GM10847 (cell line): ENCODE measurements around the gene KANSL2.

Experiments
- POLR2A ChIP-seq: IDR thresholded peaks from 2 replicates; pipeline ENCODE4 v1.6.1; 2011; ENCODE audit not compliant: insufficient read length; ENCODE audit errors: extremely low read depth

KANSL2 gene

DNA sequence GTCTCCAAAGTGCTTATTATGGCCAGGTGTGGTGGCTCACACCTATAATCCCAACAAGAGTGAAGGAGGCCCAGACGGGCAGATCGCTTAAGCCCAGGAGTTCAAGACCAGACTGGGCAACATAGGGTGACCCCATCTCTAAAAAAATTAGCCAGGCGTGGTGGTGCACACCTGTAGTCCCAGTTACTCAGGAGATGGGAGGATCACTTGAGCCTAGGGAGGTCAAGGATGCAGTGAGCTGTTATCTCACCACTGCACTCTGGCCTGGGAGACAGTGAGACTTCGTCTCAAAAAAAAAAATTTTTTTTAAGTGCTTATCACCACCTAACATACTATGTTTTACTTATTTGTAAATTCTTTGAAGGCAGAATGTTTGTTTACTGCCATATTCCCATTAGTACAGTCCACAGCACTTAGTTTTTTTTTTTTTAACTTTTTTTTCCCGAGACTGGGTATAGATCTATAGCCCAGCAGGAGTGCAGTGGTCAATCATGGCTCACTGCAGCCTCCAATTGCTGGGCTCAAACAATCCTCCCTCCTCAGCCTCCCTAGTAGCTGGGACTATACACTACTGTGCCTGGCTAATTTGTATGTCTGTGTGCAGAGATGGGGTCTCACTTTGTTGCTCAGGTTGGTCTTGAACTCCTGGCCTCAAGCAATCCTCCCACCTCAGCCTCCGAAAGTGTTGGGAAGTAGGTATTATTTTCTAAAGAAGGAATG is 4.7 kb upstream of the KANSL2 start:
- no peak for TF ChIP-seq POLR2A

DNA sequence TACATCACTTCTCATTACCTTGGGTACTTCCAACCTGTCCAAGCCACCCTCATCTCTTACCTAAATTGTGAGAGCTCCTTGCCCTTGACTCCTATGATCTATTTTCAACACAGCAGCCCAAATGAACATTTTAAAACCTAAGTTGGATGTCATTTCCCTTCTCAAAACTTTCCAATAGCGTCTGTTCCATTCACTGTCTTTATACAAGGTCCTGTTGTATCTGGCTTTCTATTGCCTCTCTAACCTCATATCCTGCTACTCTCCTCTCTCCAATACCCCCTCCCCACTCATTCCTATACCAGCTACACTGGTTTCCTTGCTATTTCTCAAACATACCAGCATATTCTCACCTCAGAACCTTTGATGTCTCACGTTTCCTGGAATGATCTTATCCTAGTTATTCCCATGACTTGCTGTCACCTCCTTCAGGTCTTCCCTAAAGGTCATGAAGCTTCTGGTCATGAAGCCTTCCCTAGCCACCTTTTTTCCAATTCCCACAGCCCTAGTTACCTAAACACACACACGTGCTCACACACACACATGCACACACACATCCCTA is 4.1 kb upstream of the KANSL2 start:
- no peak for TF ChIP-seq POLR2A

DNA sequence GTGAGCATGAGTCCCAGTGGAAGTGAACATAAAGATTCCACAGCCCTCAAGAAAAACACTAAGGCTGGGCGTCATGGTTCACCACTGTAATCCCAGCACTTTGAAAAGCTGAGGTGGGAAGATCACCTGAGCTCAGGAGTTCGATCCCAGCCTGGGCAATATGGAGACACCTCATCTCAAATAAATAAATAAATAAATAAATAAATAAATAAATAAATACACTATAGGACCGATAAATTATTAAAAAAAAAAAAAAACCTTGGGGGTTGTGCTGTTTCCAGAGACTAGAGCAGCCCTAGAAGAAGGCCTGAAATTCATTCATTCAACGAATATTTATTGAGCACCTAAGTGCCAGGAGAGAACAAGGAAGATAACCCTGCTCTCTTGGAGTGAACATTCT is 1.5 kb upstream of the KANSL2 start:
- no peak for TF ChIP-seq POLR2A

DNA sequence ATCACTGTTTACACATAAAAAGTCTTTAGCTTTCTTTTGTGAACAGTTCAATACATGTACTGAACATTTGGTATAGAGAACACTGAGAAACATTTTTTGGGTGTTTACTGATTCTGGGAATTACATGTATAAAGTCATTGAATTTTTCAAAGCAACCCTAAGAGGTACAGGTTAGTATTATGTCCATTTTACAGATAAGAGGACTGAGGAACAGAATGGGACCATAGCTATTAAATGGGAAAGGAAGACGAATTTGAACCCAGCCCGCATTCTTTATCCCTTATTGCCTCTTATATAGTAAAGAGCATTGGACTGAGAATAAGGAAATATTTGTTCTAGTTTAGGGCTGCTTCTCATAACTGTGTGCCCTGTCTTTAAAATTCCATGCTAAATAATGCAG is 889 bp upstream of the KANSL2 start:
- TF ChIP-seq POLR2A, result no peak

DNA sequence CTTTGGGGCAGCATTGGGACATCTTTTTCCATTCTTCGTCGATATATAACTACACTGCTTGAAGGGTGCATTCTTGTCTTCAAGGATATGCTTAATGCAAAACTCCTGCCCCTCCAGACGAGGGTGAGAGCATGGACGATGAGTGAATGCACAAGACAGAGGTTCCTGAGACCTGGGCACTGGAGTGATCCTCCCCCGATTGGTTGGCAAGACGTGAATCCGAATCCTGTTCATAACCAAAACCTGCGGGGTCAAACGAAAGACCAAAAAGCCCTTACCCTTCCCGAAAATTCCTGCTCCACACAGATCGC is 684 bp downstream of the KANSL2 start:
- TF ChIP-seq POLR2A, result no peak

DNA sequence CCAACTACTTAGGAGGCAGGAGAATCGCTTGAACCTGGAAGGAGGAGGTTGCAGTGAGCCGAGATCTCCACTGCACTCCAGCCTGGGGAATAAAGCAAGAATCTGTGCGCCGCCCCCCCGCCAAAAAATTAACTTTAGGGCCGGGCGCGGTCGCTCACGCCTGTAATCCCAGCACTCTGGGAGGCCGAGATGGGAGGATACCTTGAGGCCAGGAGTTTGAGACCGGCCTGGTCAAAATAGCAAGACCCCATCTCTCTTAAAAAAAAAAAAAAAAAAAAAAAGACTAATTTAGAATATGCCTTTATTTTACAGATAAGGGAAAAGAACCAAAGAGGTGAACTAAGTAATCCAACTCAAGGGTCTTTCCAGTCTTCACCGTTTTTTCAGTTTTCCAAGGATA is 1.2 kb downstream of the KANSL2 start:
- no peak for TF ChIP-seq POLR2A

DNA sequence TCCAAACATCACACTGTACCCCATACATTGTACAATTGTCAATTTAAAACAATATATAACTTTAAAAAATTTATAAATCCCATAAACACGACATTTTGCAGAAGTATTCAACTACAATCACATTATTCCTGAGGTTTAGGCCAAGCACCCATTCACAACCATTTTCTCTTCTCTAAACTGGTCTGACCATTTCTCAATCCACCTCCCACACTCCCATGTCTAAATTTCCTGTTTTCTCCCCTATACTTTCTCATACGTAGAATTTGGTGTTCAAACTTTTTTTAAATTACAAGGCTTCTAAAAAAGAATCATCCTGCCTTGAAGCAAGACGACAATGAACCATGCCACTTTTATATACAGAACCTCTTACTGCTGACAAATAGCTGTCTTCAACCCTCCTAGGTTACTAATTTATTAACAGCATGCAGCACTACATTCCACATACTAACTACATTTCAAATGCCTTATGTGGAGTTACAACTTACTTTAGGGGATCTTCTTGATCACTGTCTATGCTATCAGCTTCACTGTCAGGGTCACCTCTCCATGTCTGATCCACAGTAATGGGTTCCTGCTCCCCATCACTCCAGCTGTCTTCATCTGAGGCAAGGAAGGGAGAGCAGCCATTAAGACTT is 3.4 kb downstream of the KANSL2 start:
- no peak for TF ChIP-seq POLR2A

DNA sequence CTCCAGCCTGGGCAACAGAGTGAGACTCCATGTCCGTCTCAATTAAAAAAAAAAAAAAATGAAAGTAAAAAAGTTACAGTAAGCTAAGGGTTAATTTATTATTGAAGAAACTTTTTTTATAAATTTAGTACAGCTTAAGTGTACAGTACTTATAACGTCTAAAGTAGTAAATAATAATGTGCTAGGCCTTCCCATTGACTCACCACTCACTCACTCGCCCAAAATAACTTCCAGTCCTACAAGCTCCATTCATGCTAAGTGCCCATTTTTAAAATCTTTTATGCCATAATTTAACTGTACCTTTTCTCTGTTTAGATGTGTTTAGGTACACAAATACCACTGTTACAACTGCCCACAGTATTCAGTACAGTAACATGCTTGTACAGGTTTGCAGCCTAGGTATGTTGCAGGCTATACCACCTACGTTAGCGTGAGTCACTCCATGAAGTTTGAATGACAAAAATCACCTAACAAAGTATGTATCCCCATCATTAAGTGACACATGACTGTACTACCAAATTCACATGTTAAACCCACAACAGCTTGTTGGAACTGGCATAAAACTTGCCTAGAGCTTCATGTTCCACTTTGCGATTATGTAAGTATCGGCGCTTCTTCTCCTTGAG is 10.7 kb downstream of the KANSL2 start:
- TF ChIP-seq POLR2A, result no peak

DNA sequence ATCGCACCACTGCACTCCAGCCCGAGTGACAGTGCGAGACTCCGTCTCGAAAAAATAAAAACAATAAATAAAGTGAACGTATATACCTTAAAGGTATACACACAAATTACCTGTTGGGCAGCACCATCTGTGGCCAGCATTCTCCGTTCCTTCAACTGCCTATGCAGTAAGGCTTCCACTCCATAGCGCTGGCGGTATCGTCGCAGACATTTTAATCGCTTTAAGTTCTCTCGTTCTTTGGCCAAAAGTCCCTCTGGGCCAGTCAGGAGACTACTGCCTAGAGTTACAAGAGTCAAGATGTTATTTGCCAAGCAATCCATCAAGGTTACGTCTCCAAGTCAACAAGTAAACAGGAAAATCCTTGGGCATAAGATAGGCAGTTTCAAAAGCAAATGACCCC is 13.0 kb downstream of the KANSL2 start:
- no peak for TF ChIP-seq POLR2A

DNA sequence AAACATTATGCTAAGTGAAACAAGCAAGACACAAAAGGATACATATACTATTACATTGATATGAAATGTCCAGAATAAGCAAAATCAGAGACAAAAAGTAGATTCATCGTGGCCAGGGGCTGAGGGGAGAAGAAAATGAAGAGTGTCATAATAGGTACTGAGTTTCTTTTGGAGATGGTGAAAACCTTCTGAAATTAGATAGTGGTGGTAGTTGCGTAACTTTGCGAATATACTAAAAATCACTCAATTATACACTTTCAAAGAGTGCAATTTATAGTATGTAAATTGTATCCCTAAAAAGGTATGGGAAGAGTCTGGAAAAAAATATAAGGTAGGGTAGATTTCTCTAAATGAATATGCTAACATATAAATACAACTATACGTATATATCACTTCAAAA is 22.2 kb downstream of the KANSL2 start:
- TF ChIP-seq POLR2A, result no peak

DNA sequence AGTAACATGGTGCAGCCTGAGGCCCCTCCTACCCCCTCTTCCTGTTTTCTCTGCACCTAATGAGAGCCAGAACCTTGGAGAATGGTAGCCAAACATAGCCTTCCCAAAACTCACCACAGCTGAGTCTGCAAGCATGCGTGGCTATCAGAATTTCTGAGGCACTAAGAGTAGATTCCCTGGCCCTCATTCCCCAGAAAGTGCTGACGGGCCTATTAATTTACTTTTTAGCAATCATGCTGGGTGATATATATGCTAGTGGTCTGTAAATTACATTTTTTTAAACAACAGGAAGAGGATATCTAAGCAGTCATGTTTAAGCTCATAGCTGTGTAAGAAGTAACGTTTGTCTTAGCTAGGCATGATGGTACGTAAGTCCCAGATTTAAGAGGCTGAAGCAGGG is 30.4 kb downstream of the KANSL2 start:
- no peak for TF ChIP-seq POLR2A

DNA sequence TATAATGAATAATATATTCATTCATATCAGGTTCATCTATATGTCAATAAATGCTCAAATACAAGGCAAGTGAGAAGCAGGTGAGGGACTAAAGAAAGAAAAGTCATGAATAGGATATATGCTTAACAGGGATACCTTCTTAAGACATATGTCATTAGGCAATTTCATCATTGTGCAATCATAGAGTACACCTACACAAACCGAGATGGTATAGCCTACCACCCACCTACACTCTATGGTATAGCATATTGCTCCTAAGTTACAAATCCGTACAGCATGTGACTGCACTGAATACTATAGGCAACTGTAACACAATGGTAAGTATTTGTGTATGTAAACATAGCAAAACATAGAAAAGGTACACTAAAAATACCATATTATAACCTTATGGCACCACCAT is 39.0 kb downstream of the KANSL2 start:
- TF ChIP-seq POLR2A, result no peak

DNA sequence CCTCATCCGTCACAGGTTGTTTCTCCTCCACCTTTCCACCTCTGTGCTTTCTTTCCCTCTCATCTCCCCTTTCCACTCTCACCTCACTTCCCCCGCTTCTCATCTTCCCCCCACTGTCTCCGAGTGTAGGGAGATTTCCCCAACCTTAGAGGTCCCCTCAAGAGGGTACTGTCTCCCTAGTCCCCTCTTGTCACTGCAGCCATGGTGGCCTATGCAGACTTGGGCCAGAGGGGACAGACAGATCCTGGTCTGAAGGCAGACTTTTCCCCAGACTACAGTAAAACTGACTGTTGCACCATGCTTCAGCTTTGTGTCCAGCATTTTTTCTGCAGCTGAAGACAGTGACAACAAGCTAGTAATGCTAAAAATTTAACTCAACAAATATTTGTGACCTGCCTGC is 41.2 kb downstream of the KANSL2 start:
- TF ChIP-seq POLR2A, result no peak

DNA sequence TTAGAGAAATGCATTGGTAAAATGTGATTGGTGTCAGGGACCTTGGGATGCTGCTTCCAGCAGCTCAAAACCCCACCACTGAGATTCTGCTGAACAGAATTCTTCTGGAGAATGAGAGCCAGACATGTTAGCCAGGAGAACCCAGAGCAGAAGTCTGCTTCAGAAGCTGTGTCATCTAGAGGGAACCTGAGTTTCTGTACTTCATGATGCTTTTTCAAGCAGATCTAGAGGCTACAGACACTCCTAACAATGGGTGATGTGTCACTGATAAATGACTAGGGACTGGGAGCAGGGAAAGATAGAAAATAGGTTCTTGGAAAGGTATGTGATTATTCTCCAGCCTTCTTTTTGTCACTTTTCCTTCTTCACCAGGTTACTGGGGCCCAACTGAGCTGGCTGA is 41.6 kb downstream of the KANSL2 start:
- TF ChIP-seq POLR2A, result no peak

DNA sequence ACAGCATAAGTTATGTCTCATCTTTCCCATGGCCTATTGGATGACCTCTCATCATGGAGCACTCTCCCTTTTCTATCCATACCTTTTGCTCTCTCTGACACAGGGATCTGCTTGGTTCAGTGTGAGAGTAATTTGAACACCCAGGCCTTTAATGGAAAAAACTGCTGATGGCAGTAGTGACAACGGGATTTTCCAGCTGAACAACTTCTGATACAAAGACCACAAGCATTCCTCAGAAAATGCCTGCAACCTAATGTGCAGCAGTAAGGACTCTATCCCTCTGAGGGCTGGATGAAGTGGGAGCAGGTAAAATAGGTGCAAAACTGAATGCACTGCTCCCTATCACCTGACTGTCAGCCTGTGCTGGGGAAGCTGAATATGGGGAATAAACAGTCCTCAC is 51.0 kb downstream of the KANSL2 start:
- TF ChIP-seq POLR2A, result no peak

DNA sequence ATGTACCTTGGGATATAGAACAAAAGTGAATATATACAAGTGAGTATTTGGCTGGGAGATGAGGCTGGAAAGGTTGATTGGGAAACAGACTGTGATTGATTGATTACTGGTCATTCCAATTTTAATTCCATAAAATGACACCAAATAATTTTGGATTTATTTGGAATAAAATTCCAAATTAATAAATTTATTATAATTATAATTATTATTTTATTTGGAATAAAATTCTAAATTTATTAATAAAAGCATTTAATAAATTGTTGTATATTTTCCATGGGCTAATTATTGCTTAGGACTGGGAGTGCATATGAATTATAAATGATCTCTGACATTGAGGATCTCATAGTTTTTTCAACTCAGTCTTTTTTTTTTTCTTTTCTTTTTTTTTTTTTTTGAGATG is 51.7 kb downstream of the KANSL2 start:
- TF ChIP-seq POLR2A, result no peak
